Mammary epithelial cell (primary cell): ENCODE results near the gene CDH4.

Source experiments
- CTCF ChIP-seq, 2 donors: IDR thresholded peaks in 1 of 2; conservative IDR thresholded peaks in 1 of 2; 2 replicates each; pipeline ENCODE4 v1.5.1; 2011 to 2012; ENCODE audit warnings: inconsistent platforms in 2 of 2, low read length in 2 of 2, mild to moderate bottlenecking in 2 of 2, control low read depth in 1 of 2, low read depth in 1 of 2; ENCODE audit not compliant: insufficient read depth in 1 of 2; ENCODE audit errors: extremely low read depth in 1 of 2
- EZH2 ChIP-seq: IDR thresholded peaks from 2 replicates; pipeline ENCODE4 v1.6.1; 2012; ENCODE audit warnings: low read length, inconsistent platforms, borderline replicate concordance

- TF ChIP-seq CTCF (conservative IDR thresholded peaks at IDR 0.05 in 1 of 2, IDR thresholded peaks at IDR 0.05 in 1 of 2; ENCODE audit: extremely low read depth in 1 of 2, insufficient read depth in 1 of 2, low read depth in 1 of 2, low read length in 2 of 2): no peak
- no peak for TF ChIP-seq EZH2
Observed at GRCh38 chr20:61895016-61895415, 643.0 kb downstream of the CDH4 start.
